HUDEP-2 (cell line): ENCODE results near the gene ASS1.

Experiments used
- DNase-seq, 76 experiments: peaks; one replicate each; lab custom pipeline; 2025; ENCODE audit not compliant: unreplicated experiment in 76 of 76; lab: John Stamatoyannopoulos, UW

The ASS1 gene

DNA sequence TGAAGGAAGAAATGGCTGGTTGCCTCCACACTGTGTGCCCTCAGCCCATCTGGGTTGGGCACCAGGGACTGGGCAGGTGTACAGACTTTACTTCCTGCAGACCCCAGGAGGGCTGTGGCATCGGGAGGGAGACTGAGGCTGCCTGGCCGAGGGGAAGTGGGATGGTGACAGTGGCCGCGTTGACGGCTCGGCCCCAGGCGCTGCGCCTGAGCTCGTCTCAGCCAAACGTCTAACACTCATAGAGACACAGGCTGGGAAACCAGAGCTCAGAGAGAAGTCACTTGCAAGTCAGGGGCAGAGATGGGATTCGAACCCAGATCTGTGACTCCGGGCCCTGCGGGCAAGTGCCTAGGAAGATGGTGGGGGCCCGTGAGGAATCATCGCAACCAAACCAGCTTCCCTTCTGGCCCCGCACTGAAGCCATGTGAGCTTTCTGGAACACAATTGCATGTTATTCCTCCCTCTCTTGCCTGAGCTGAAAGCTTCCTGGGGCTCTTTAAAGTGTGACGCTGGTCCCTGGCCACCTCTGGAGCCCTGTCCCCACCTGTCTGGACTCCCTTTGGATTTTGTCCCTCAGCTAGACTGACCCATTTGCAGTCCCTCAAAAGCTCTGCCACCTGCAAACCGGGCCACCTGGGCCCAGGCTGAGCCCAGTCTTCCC lies 81.6 kb downstream of the ASS1 start:
- DNase-seq: no peak

DNA sequence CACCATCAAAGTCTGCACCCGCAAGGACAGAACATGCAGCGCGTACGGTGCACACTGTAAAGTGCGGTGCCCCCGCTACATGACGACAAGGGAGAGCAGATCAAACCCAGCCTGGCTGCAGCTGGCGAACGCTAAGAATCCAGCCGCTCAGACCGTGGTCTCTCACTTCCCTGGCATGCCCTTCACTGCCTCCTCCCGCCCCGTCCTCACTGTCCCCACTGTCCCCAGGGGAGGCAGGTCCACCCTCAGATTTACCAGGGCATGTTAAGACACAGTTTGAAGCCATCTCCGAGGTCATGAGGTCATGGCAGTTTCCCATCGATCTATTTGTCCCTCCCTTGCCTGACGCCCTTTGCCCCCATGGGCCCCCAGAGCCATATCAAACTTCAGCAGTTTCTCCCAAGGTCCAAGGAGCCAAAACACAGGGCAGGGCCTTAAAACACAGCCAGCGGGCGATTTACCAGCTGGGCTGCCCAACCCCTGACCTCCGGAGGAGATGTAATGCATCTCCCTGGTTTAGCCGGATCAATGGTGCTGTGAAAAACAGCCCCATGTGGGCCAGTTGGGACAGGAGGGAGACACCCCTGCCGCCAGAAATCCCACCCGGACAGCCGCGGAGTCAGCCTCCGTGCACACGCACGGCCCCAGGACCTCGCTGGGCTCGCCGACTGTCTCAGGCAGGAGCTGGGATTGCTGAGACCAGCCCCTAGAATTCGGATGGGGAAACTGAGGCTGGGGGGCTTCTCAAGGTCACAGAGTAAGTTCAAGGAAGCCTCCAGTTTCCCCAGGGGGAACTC lies 82.3 kb downstream of the ASS1 start:
- no peak for DNase-seq

DNA sequence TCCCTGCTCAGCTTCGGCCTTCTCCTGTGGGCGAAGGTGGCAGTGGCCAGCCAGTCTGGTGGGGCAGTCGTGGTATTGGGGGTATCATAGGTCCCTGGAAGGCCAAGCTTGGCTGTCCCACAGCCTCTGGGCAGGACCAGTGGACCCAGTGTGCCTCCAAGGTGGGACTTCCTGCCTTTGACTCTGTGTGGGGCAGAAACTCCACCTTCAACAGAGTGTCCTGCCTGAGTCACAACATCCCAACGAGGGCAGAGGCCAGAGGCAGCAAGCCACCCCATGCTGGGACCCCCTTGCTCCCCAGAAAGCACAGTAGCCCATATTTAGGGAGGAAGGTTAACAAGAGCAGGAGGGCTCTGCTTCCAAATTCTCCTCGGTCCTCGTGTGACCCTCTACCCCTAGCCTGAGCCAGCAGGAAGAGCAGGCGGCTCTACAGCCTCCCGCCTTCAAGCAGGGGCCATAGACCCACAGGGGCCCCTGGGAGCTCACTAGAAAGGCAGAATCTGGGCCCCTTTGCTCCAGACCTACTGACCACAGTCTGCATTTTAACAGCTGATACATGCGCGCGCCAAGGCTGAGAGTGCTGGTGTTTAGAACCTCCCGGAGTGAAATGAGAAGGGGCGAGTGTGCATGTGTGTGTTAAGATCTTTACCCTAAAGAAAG lies 83.0 kb downstream of the ASS1 start:
- no peak for DNase-seq

DNA sequence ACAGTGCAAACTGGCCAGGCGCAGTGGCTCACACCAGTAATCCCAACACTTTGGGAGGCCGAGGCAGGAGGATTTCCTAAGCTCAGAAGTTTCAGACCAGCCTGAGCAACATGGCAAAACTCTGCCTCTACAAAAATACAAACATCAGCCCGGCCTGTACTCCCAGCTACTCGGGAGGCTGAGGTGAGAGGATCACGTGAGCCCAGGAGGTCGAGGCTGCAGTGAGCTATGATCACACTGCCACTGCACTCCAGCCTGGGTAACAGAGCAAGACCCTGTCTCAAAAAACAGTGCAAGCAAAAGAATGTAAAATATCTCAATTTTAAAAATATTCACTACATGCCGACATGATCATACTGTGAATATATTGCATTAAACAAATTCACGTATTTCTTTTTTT lies 83.9 kb downstream of the ASS1 start:
- no peak for DNase-seq

DNA sequence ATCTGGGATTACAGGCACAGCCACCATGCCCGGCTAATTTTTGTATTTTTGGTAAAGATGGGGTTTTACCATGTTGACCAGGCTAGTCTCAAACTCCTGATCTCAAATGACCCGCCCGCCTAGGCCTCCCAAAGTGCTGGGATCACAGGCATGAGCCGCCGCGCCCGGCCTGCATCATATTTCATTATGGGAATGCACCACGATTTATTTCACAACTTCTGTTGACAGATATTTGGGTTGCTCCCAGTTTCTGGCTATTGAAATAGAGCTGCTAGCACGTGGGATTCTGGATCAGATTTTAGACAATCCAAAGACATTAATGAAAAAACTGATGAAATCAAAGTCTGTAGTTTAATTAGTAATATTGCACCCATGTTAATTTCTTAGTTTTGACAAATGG lies 86.2 kb downstream of the ASS1 start:
- no peak for DNase-seq

DNA sequence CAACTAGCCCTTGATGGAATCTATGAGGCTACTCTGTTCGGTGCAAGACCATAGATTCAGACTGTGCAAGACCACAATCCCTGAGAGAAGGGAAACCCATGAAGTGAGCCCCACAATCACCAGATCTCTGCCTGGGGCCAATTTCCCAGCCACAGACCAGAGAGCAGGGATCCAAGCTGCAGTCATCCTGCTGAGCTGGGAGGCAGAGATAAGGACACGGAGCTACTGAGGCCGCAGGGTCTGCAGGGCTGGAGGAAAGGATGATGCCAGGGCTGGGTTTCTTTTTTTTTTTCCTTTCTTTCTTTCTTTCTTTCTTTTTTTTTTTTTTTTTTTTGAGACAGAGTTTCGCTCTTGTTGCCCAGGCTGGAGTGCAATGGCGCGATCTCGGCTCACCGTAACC lies 86.9 kb downstream of the ASS1 start:
- DNase-seq: peak in 40 of 76 experiments; percentile 9 to 66 (median 26)

DNA sequence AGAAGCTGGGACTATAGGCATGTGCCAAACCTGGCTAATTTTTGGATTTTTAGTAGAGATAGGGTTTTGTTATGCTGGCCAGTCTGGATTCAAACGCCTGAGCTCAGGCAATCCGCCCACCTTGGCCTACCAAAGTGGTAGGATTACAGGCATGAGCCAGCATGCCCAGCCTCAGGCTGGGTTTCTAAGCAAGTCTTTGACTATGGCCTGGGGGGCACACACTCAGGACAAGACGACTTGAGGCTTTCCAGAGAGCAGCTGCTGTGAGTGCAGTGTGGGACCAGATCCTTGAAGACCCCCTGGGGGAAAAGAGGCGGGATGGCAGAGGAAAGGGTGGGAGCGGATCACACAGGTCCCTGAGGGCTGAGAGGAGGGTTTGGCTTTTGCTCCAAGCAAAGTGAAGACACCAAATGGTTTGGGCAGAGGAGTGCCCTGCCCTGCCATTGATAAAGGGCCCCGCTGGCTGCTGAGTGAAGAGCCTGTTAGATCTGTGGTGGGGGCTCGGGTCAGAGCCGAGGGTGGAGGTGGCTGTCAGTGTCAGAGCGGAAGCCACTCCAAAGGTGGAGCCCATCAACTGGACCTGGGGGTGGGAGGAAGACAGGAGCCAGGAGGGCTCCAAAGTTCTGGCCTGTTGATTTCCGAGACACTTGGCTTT lies 87.8 kb downstream of the ASS1 start:
- peak in 10 of 76 experiments; percentile 3 to 30 (median 14) for DNase-seq

DNA sequence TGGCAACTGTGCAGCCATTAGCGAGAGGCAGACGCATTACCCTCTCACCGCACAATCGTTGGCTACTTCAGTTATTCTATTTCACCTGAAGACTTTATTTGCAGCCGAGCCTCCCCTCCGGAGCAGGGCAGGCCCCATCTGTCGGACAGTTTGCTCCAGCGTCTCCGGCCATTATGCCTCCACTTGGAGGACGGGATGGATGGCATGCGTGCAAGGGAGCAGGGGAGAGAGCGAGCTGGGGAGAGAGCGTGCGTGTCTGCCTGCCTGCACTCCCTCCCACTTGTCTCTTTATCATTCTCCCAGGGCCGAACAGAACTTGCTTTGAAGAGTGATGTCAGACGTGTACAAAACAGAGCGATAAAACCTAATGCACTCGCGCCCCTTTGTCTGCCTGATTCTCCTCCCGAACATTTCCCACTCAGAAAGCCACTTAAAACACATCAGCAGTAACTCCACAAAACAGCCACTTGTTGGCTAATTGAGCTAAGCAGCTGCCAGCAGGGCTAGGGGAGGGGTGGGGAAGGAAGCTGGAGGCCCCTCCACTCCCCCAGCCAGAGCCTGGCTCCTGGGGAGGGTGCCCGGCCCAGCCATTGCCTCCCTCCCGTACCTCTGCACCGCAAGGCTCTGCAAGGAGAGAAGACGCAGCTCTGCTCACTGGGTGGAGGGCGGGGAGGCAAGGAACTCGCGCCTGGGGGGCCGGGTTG lies 91.2 kb downstream of the ASS1 start:
- peak in 74 of 76 experiments; percentile 22 to 84 (median 67) for DNase-seq

DNA sequence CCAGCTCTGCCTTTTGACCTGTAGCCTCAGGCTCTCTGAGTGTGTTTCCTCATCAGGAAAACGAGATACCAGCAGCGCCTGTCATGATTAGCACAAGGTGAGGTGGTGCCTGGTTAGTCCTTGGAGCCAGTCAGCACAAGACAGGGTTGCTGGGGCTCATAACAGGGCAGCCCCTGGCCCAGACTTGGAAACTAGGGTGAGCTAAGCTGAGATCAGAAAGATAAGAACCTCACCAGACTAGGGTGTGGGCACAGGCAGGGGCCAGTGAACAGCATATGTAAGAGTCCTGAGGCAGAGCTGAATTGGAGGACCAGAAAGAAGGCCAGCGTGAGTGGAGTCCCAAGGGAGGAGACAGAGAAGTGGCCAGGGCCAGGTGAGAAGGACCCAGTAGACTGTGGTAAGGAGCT lies 91.9 kb downstream of the ASS1 start:
- DNase-seq: peak in 64 of 76 experiments; percentile 14 to 76 (median 45)

DNA sequence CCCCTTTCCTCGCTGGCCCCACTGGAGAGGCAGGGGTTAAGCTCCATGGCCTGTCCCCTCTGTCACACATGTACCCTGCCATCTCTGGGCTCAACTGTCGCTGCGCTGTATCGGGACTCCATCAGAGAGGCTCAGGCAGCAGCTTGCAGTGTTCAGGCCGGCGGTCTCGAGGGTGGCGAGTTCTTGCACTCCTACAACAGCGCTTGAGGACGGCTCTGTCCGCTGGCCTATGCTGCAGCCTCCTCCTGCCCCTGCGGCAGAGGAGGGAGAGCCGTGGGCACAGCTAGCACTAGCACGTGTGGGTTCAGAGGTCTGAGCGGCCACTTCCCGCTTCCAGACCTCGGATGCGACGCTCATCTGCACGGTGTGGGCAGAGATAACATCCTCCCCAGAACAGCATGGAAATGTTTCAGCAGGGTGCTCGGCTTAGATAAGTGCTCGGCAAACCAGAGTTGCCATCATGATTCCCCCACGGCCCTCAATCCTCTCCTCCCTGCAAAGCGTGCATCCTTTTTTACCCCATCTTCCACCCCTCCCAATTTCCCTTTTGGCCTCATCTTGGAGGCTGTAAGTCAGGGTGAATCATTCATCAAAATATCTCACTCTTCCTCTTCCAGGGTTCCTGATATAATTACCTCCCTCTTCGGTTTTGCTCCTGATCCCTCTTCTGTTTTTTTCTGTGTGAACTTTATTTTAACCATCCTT lies 92.7 kb downstream of the ASS1 start:
- peak in 75 of 76 experiments; percentile 44 to 93 (median 83) for DNase-seq

DNA sequence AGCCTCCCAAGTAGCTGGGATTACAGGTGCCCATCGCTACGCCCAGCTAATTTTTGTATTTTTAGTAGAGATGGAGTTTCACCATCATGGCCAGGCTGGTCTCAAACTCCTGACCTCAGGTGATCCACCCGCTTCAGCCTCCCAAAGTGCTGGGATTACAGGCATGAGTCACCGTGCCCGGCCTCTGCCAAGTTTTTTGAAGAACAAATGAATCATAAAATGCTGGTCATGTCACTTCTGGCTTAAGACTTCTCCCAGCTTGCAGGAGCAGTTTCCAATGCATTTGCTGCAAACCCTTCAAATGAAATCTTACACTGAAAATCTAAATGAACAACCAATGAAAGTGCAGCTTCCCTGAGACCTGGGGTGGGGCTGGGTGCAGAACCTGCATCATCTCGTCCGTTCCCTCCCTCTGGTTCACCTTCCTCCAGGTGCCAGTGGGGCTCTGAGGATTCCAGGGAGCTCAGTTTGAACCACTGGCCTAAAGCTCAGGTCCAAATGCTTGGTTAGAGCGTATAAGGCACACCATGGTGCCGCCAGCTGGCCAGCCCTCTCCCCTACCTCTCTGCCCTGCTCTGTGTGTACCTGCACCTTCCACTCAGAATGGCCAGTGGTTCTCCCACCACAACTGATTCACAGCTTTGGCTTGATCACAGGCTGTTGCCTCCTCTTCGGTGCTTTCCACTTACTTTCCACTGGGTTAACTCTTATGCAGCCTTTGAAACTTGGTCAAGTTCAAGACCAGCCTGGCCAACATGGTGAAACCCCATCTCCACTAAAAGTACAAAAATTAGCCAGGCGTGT lies 94.9 kb downstream of the ASS1 start:
- DNase-seq: peak in 51 of 76 experiments; percentile 7 to 66 (median 34)

DNA sequence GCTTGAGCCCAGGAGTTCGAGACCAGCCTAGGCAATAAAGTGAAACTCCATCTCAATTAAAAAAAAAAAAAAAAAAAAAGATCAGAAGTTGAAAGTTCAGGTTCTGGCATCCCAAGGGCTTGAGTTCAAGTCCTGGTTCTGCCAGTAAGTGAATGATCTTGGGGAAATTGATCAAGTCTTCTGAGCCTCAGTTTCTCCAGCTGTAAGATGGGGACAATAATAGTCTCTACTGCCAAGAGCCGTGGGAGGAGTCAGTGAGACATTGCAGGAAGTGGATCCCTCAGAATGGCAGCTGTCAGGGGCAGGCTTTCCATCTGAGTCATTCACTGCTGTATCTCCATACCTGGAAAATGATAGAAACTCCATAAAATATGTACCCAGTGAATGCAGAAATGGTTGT lies 96.8 kb downstream of the ASS1 start:
- no peak for DNase-seq

DNA sequence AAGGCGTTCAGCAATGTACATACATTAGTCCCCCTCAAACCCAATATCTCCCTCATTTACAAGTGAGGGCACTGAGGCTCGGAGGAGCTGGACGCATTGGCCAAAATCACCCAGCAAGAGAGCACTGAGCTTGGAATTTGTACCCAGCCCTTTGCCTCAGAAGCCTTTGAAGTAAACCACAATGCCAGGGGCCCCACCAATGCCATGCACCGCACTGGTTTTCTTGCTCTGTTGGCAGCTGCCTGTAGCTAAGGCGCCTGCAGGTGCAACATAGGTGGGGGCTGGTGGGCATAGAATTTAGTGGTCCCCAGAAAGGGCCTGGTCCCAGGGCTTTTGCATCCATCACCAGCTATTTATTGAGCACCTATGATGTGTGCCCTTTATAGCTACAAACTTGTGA lies 97.3 kb downstream of the ASS1 start:
- DNase-seq: no peak

DNA sequence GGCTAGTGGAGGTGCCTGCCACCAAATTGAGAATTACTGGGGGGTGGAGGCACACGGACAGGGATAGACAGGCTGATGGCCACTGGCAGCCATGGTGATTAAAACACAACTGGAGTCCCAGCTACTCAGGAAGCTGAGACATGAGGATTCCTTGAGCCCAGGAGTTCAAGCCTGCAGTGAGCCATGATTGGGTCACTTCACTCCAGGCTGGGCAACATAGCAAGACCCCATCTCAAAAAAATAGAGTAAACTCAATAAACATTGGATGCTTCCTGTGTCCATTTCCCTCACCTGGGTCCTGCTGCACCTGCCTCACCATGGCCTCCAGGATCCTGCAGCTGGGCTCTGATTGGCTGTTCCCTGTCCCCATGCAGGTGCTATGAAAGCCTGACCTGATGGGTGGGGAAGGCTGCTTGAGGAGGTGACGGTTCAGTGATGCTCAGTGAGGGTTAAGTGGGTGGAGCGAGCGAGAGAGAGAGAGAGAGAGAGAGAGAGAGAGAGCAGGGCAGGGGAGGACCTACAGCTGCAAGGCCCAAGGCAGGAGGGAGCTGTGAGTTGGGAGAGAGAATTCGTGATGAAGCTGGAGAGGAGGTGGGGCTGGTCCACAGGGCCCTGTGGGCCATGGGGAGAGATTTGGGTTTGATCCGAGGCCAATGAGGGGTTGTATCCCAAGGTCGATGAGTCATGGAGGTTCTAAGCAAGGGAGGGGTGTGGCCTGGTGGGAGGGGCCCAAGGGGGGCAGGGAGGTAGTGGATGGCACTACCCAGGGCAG lies 97.9 kb downstream of the ASS1 start:
- DNase-seq: peak in 69 of 76 experiments; percentile 5 to 82 (median 54)

DNA sequence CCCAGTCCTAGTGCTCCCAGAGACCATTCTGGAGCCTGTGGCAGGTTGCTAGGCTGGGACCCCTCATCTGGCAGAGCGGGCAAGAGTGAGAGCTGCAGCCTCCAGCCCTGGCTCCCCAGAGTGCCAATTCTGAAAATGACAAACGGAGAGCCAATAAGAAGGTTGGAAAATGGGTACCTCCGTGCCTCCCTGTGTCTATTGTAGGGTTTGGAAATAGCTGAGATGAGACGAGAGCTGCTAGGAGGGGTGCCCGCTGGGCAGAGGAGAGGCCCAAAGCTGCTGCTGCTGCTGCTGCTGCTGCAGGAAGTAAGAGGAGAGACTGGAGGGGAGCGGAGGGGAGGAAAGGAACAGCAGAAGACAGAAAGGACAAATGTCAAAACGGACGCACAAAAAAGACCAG lies 98.6 kb downstream of the ASS1 start:
- DNase-seq: no peak

DNA sequence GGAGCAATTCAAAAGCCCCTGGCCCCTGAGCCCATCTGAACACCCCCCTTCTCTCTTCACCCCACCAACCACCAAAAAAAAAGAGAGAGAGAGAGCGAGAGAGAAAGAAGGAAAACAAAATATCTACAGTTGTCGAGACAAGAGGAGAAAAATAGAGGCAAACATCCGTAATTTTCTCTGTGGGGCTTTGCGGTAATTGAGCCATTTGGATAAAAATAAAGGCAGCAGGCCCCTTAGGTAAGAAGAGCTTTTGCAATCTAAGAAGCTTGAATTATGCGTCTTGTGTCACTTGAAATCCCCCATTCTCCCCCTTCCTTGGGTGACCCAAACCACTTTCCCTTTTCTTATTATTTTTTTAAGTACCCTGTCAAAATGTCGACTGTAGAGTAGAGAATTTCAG lies 99.1 kb downstream of the ASS1 start:
- no peak for DNase-seq

DNA sequence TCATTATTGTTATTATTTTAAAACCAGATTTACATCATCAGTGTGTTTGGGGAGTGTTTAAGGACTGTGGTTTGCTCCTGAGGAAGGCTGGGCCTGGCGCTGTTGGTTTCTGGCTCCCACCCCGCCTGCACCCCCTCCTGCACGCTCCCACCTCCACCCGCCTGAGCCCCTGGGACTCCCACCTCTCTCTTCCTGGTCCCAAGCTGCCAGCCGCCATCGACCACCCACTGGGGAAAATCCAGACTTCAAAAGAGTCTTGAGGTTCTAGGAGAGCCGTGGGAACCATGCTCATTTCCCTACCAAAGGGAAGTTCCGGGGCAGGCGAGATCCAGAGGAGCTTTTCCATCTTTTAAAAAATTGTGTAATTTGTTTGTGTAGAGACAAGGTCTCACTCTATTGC lies 99.6 kb downstream of the ASS1 start:
- DNase-seq: no peak

DNA sequence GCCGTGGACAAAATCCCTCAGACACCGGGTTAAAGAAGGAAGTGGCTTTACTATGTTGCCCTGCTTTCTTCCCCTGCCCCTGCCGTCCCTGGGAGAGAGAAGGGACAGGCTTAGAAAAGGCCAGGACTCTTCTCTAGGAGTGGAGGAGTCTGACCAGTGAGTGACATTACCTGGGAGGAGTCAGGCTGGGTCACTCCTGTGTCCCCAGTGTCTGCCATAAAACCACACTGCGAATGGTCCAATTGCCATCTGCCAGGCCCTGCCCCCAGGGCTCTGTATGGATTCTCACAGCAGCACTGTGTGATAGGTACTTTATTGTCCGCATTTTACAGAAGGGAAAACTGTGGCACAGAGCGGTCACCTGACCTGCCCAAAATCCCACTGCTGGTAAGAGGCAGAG lies 103.3 kb downstream of the ASS1 start:
- no peak for DNase-seq
